Measurements from ENCODE around the gene FGF14.
"Not testable (repeated sequence)": the region's sequence is repeated elsewhere in the genome, so short reads cannot be mapped to it uniquely, and the experiment has no call there.

FGF14 gene

GRCh38 chr13:102028868-102029267, 373.0 kb downstream of the FGF14 start:
- in situ Hi-C loops (cut with MboI; ENCODE audit: low pct_unique_long_range_greater_than_20kb, low sequenced_read_pairs), result no loop called here

GRCh38 chr13:102028206-102028605, 373.6 kb downstream of the FGF14 start:
- in situ Hi-C loops (cut with MboI; ENCODE audit: low pct_unique_long_range_greater_than_20kb, low sequenced_read_pairs), result no loop called here
- no peak for DNase-seq

More at GRCh38 chr13:102028868-102029267, 373.0 kb downstream of the FGF14 start:
- DNase-seq, result no peak

- in situ Hi-C loops (cut with MboI; ENCODE audit: low pct_unique_long_range_greater_than_20kb, low sequenced_read_pairs), result no loop called here
Observed at GRCh38 chr13:102021777-102022176, 380.1 kb downstream of the FGF14 start.

DNA sequence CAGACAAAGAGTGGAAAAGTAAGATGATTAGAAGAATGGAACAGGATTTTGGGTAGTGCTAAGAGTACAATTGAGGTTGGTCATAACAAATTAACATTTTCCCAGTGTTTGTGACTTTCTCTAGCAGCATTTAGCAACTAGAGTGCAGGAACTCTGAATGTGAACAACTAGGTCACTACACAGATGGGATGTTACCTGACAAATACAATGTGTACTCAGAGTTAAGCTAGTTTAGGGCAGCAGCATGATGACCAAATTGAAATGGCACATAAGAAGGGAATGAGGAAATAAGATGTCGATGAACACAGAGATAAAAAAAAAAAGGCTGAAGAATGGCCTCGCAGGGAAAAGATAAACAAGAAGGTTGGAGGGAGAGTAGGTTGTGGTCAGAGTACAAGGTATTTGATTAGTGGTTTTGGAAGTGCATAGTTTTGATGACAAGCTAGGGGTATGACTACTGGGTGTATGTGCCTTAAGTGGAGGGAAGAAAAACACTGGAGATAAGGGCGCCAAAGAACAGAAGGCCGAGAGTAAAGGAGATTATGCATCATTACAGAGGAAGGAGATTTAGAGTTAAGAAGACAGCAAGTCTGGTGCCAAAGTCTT, 381.1 kb downstream of the FGF14 start:
- no peak for DNase-seq
- in situ Hi-C loops (cut with MboI; ENCODE audit: low pct_unique_long_range_greater_than_20kb, low sequenced_read_pairs), result no loop called here

More at GRCh38 chr13:102021777-102022176, 380.1 kb downstream of the FGF14 start:
- no peak for DNase-seq

DNA sequence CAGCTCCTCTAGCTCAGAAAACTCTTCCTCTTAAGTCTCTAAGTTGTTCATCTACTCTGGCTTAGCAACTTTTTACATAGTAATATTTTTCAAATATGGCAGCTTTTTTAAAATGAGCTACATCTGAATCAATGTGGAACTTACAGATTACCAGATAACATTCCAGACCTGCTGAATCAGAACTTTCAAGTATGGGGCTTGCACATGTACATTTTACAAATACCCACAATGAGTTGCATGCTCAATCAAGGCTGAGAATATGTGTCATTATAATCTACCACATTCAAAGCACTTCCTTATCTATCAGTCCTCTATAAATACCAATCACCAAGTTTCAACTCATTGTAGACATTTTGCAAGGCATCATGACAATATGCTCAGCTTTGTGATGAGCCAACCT, 383.1 kb downstream of the FGF14 start:
- in situ Hi-C loops (cut with MboI; ENCODE audit: low pct_unique_long_range_greater_than_20kb, low sequenced_read_pairs), result no loop called here

DNA sequence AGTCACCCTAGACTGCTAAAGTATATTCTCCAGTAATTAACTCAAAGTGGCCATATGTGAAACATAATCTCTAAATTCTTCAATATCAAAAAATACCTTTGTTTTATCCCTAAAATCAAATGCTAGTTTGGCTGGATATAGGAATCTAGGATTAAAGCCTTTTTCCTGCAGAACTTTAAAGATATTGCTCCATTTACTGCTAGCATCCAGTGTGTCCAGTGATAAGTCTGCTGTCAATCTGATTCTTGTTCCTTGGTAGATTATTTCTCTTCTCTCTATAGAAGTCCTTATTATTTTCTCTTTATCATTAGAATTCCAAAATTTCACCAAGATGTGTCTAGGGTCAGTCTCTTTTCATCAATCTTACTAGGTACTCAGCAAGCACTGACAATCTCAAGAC, 384.6 kb downstream of the FGF14 start:
- DNase-seq, result no peak
- in situ Hi-C loops (cut with MboI; ENCODE audit: low pct_unique_long_range_greater_than_20kb, low sequenced_read_pairs), result no loop called here

More for the DNA sequence above, 383.1 kb downstream of the FGF14 start:
- no peak for DNase-seq

DNA sequence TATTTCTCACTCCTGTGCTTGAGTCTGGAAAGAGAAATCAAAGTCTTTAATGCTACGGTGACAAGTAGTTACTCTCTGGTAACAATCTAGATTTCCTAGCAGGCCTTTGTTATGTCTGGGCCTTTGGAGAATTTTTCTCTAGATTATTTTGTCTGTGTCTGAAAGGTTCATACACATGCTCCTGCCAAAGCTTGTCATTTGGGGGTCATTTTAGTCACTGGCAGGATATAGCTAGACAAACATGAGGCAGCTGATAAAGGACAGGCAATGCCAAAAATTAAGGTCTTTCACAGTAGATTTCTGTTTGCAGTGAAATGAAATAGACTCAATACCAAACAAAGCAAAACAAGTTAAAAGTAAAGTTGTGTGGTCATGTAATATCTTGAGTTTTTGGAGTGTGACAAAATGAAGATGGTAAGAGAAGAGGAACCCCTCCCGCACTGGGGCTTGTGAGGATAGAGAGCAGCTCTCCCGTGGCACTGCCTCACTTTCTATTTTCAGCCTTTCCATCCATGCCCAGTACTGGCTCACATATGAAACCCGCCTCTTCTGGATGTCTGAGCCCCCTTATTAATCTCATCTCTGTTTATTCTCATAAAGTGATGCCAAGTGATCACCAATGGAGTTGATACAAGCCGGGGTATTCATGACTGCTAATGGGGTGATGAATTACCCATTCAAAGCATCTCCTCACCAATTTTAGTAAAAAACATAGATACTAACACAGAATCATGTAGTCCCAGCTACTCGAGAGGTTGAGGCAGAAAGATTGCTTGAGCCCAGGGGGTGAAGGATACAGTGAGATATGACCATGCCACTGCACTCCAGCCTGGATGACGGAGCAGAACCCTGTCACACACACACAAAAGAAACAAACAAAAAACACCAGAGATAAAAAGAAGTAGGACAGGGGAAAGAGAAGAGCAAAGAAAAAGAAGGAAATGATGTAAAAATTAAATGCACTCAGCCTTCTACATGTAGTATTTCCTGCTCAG, 389.3 kb downstream of the FGF14 start:
- no peak for DNase-seq
- in situ Hi-C loops (cut with MboI; ENCODE audit: low pct_unique_long_range_greater_than_20kb, low sequenced_read_pairs), result no loop called here

DNA sequence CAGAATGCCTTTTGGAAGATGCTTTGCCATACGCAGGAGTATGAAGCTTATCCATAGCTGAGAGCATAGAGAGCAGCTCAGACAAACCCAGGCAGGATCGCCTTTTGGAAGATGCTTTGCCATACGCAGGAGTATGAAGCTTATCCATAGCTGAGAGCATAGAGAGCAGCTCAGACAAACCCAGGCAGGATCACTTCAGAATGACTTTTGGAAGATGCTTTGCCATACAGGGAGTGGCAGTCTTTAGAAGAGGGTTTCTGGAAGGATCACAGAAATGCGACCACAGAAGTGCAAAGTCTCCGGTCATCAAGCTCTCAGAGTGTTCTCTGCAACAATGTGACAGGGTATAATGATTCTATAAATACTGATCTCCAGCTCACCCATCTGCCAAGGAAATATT, 390.4 kb downstream of the FGF14 start:
- DNase-seq; in situ Hi-C loops (cut with MboI; ENCODE audit: low pct_unique_long_range_greater_than_20kb, low sequenced_read_pairs): not testable (repeated sequence)

DNA sequence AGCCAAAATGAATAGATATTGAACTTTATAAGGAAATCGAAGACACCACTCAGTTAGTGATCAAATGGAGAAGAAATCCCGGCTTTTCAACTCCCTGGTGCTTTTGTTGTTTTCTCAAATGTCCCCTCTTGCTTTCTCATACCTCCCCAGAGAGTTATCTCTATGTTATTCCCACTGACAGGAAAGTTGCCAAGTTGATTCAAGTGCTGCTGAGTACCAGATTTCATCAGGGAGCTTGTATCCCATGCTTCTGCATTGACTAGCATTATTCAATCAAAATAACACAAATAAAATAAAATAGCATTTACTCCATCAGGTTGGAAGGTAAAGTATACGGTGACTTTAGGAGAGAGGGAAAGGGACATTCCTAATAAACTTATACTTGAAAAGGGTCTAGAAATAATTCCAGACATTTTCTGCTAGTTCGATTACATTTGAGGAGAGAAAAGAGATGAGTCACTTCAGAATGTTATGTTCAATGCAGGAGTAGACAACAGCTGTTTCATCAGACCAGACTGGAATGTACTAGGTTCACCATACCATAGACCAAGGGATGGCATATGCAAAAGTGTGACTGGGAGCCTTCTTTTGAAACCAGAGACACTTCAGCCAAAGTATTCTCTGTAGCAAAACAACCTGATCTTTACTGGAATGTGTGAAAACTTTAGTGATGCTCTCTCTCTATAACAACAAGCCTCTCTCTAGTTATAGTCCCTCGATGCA, 397.8 kb downstream of the FGF14 start:
- no peak for DNase-seq
- in situ Hi-C loops (cut with MboI; ENCODE audit: low pct_unique_long_range_greater_than_20kb, low sequenced_read_pairs), result no loop called here

DNA sequence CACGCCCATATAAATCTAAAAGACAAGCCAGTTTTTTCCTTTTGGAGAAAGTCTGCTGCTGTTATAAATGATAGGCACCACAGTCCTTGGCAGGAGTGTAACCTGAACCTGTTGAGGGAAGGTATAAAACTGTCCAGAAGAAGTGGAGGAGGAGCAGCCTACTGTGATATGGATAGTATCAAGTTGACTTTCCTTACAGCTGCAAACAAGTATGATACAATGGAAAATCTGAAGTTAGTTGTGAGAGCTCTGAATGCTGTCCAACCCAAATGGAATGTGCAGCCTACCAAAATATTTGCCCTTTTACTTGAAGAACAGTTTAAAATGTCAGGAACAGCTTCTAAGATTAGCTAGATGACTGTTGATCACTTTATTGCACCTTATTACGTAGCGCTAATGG, 399.6 kb downstream of the FGF14 start:
- DNase-seq, result no peak
- in situ Hi-C loops (cut with MboI; ENCODE audit: low pct_unique_long_range_greater_than_20kb, low sequenced_read_pairs), result no loop called here

GRCh38 chr13:102000764-102001163, 401.1 kb downstream of the FGF14 start:
- in situ Hi-C loops (cut with MboI; ENCODE audit: low pct_unique_long_range_greater_than_20kb, low sequenced_read_pairs), result no loop called here
- DNase-seq, result no peak

DNA sequence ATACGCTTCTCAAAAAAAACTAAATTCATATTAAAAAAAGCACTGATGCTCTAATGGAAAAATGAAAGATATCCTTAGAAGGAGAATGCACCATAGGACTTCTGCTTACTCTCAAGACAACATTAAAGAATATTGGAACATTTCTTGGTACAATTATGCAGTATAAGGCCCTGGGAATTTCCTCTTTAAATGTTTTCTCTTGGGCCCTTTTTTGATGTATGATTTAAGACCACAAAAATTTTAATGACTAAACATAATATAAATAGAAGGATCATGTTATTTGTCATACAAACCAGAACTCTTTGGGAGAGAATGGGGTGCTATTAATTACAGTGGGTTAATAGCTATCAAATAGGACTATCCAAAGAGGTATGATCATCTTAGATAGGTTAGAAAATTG, 403.7 kb downstream of the FGF14 start:
- no peak for DNase-seq
- in situ Hi-C loops (cut with MboI; ENCODE audit: low pct_unique_long_range_greater_than_20kb, low sequenced_read_pairs), result no loop called here

GRCh38 chr13:101996954-101997353, 404.9 kb downstream of the FGF14 start:
- in situ Hi-C loops (cut with MboI; ENCODE audit: low pct_unique_long_range_greater_than_20kb, low sequenced_read_pairs), result no loop called here

DNA sequence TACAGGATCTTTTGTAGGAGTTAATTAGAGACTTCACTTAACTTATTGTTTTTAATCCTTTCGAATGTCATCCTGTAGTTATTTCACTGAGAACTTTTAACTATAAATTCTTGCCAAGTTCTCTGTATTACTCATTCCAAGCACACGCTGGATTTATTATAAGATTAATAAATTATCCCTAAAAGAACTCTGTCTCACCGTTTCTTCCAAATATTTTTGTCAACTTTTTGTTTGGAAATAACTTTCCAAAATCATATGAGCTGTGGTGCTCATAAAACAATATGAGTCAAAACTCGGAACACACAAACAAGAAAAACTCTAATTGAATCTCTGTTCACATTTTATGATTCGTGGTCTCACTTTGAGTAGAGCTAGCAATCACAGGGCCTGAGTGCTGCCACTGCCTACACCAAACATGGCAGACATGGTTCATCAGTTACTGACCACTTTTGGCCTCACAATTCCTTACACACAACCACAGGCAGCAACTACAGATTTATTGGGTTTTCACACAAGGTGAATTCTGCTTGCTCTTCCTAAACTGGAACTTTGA, 412.0 kb downstream of the FGF14 start:
- DNase-seq, result no peak
- in situ Hi-C loops (cut with MboI; ENCODE audit: low pct_unique_long_range_greater_than_20kb, low sequenced_read_pairs), result no loop called here

More at GRCh38 chr13:101996954-101997353, 404.9 kb downstream of the FGF14 start:
- DNase-seq, result no peak

- peak; percentile 3 for DNase-seq
- in situ Hi-C loops (cut with MboI; ENCODE audit: low pct_unique_long_range_greater_than_20kb, low sequenced_read_pairs), result no loop called here
Observed at GRCh38 chr13:101988140-101988539, 413.7 kb downstream of the FGF14 start.

DNA sequence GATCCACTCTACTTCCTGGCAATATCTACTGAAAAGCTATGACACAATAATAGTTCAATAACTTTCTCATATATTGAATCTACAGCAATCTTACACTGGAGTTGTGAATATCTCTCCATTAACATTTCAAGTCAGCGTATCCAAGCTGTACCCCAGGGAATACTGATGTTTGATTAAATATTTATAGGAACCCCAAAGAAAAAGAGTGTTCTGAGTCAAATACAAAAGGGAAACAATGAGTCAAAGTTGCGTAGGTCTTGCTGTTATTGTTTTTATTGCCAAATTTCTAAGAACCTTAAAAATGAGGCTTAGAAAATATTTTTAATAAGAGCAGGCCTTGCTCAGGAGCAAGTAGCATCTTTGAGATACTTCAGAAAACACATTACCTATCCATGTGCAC, 415.5 kb downstream of the FGF14 start:
- no peak for DNase-seq
- in situ Hi-C loops (cut with MboI; ENCODE audit: low pct_unique_long_range_greater_than_20kb, low sequenced_read_pairs), result no loop called here

GRCh38 chr13:101985321-101985720, 416.5 kb downstream of the FGF14 start:
- DNase-seq, result no peak
- in situ Hi-C loops (cut with MboI; ENCODE audit: low pct_unique_long_range_greater_than_20kb, low sequenced_read_pairs), result no loop called here

- DNase-seq, result no peak
- in situ Hi-C loops (cut with MboI; ENCODE audit: low pct_unique_long_range_greater_than_20kb, low sequenced_read_pairs), result no loop called here
Observed at GRCh38 chr13:101982903-101983302, 418.9 kb downstream of the FGF14 start.

DNA sequence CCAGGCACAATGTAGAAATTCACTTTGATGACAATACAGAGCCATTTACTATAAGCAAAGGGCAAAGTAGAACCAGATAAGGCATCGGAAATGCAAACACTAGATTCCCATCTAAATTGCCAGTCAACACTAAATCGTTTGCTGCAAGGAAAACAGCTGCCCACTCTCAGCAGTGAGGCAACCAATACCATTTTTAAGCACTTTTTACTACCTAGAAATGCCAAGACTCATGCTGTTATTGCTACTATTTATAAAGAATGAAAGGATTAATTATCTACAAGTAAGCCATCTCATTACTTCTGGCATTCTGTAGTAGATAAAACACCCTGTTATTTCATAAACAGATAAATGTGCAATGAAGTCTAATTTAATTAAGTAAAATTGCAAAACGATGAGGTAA, 422.0 kb downstream of the FGF14 start:
- no peak for DNase-seq
- in situ Hi-C loops (cut with MboI; ENCODE audit: low pct_unique_long_range_greater_than_20kb, low sequenced_read_pairs), result no loop called here
